K562 (cell line): ENCODE results near the gene AHNAK. TPM values are rescaled to one million over a fixed set of nuclear protein-coding genes. Genes with fewer than 3 reads are reported as not detected.
A peak's percentile ranks its signal among the peaks of the same experiment; 100 is the strongest.

Source experiments
- CBX2 ChIP-seq: fragments of 200-600 bp; sonication (generic); IDR thresholded peaks from one replicate; pipeline ENCODE4 v1.6.1; 2012; ENCODE audit warnings: mild to moderate bottlenecking, low read length, inconsistent platforms; ENCODE audit not compliant: insufficient read depth, poor library complexity, severe bottlenecking
- ETV6 ChIP-seq, 3 experiments: fragments of 150-350 bp in 1 of 3; sonication (generic) in 1 of 3; formaldehyde crosslinking in 1 of 3; IDR thresholded peaks; 2 replicates each; pipeline versions ENCODE4 v1.6.1 to v1.8.0; 2014 to 2022; ENCODE audit warnings: borderline replicate concordance in 2 of 3, low read depth in 2 of 3, antibody characterized with exemption in 1 of 3, low read length in 1 of 3, mild to moderate bottlenecking in 1 of 3, missing genetic modification reagents in 1 of 3
- HDAC3 ChIP-seq: fragments of 450-650 bp; IDR thresholded peaks from 2 replicates; pipeline ENCODE4 v1.6.1; 2018; ENCODE audit warnings: borderline replicate concordance, mild to moderate bottlenecking, moderate library complexity; ENCODE audit not compliant: partially characterized antibody
- KLF6 ChIP-seq: fragments of 250-450 bp; sonication (Bioruptor Pico); IDR thresholded peaks from 2 replicates; pipeline ENCODE4 v1.4.0; 2020; ENCODE audit warnings: mild to moderate bottlenecking, moderate library complexity, borderline replicate concordance
- MCM2 ChIP-seq: fragments of 450-650 bp; IDR thresholded peaks from 2 replicates; pipeline ENCODE4 v1.6.1; 2017; ENCODE audit warnings: low read depth, mild to moderate bottlenecking
- NR2C1 ChIP-seq, 2 experiments: fragments of 450-650 bp; IDR thresholded peaks; 2 replicates each; pipeline ENCODE4 v1.6.1; 2017; ENCODE audit warnings: mild to moderate bottlenecking in 2 of 2, antibody characterized with exemption in 1 of 2, inconsistent platforms in 1 of 2, missing compliant biosample characterization in 1 of 2, missing genetic modification characterization in 1 of 2
- NR2C2 ChIP-seq, 2 experiments: fragments of 200-800 bp in 1 of 2; sonication (Bioruptor generic) in 1 of 2; sonication (generic) in 1 of 2; formaldehyde crosslinking in 1 of 2; IDR thresholded peaks; 2 replicates each; pipeline versions ENCODE4 v1.6.1 to v1.8.0; 2016 to 2022; ENCODE audit warnings: mild to moderate bottlenecking in 1 of 2, missing compliant biosample characterization in 1 of 2, missing genetic modification characterization in 1 of 2, missing genetic modification reagents in 1 of 2
- POLR2AphosphoS2 ChIP-seq: IDR thresholded peaks from 2 replicates; pipeline ENCODE4 v1.6.1; 2012; ENCODE audit warnings: low read length, improper control_type of control experiment
- SAFB ChIP-seq: fragments of 200-400 bp; formaldehyde crosslinking; IDR thresholded peaks from 2 replicates; pipeline ENCODE4 v1.6.1; 2017; ENCODE audit warnings: low read depth, low read length, borderline replicate concordance
- SAFB2 ChIP-seq: fragments of 200-400 bp; formaldehyde crosslinking; IDR thresholded peaks from 2 replicates; pipeline ENCODE4 v1.6.1; 2018; ENCODE audit warnings: borderline replicate concordance, low read length, low read depth, moderate library complexity; ENCODE audit not compliant: severe bottlenecking
- SAP30 ChIP-seq: fragments of 200-600 bp; sonication (generic); IDR thresholded peaks from 2 replicates; pipeline ENCODE4 v1.6.1; 2012; ENCODE audit warnings: borderline replicate concordance, low read depth, mild to moderate bottlenecking, moderate library complexity, low read length, control low read depth, inconsistent platforms; ENCODE audit not compliant: insufficient read depth, poor library complexity, severe bottlenecking
- SMARCA4 ChIP-seq: fragments of 450-650 bp; IDR thresholded peaks from 2 replicates; pipeline ENCODE4 v1.6.1; 2016
- SMARCA5 ChIP-seq: fragments of 450-650 bp; IDR thresholded peaks from 2 replicates; pipeline ENCODE4 v1.6.1; 2016
- SMARCC2 ChIP-seq: fragments of 450-650 bp; IDR thresholded peaks from 2 replicates; pipeline ENCODE4 v1.6.1; 2017; ENCODE audit warnings: antibody characterized with exemption, moderate library complexity, mild to moderate bottlenecking, low read depth
- SMARCE1 ChIP-seq: fragments of 450-650 bp; IDR thresholded peaks from 2 replicates; pipeline ENCODE4 v1.7.1; 2016; ENCODE audit warnings: mild to moderate bottlenecking
- TOE1 ChIP-seq, 2 experiments: fragments of 450-650 bp in 1 of 2; sonication (generic) in 1 of 2; formaldehyde crosslinking in 1 of 2; IDR thresholded peaks; 2 replicates each; pipeline versions ENCODE4 v1.7.1 to v1.8.0; 2016 to 2022; ENCODE audit warnings: borderline replicate concordance in 2 of 2, mild to moderate bottlenecking in 2 of 2, antibody characterized with exemption in 1 of 2, inconsistent platforms in 1 of 2, low read depth in 1 of 2, missing genetic modification reagents in 1 of 2, moderate library complexity in 1 of 2
- TRIM25 ChIP-seq: fragments of 450-650 bp; IDR thresholded peaks from 2 replicates; pipeline ENCODE4 v1.7.0; 2016; ENCODE audit warnings: borderline replicate concordance
- USF1 ChIP-seq: sonication (generic); formaldehyde crosslinking; IDR thresholded peaks from 2 replicates; pipeline ENCODE4 v1.9.0; 2022; ENCODE audit warnings: mild to moderate bottlenecking, missing genetic modification reagents
- XRCC4 ChIP-seq: IDR thresholded peaks from one replicate; pipeline ENCODE4 v1.6.1; 2011; ENCODE audit not compliant: insufficient read depth, insufficient read length; ENCODE audit errors: extremely low read depth
- ZBTB26 ChIP-seq: fragments of 450-650 bp; formaldehyde crosslinking; IDR thresholded peaks from 2 replicates; pipeline ENCODE4 v1.4.0; 2022; ENCODE audit warnings: missing genetic modification characterization
- ZNF184 ChIP-seq: sonication (generic); formaldehyde crosslinking; IDR thresholded peaks from 2 replicates; pipeline ENCODE4 v1.5.0; 2020; ENCODE audit warnings: missing genetic modification reagents
- polyA plus RNA-seq, 8 experiments: library from polyadenylated mRNA; depleted of rRNA in 4 of 8; stranded (reverse) in 5 of 8; unstranded in 3 of 8; fragments of >200 nt; fragmentation: Nextera tagmentation in 2 of 8; fragmentation: Illumina TruSeq in 1 of 8; extraction: Ambion mirVana in 2 of 8; extraction: Trizol in 1 of 8; gene quantifications; 2 replicates each; pipeline versions ENCODE4 v1.2.1 to v1.2.3, GENCODE V29; 2011 to 2014; ENCODE audit warnings: inconsistent platforms in 1 of 8, missing spikeins in 1 of 8
- total RNA-seq, 7 experiments: library from RNA; depleted of rRNA in 6 of 7; stranded (reverse); fragments of >200 nt in 6 of 7; fragmentation: Illumina TruSeq in 2 of 7; extraction: Trizol in 2 of 7; gene quantifications; 2 replicates each; pipeline versions ENCODE4 v1.2.1 to v1.2.3, GENCODE V29; 2011 to 2021; ENCODE audit warnings: low replicate concordance in 1 of 7

Gene AHNAK
- total and polyA plus RNA-seq, 9 of the 15 experiments (the other 6 are each of a cell fraction or from before 2014, with no cell fraction given): 1.5 to 89.7 (median 45.0) TPM

- TF ChIP-seq SAP30 (peak; percentile 48), SMARCC2 (0 out of 2 replicates have a peak, but pooled peaks have one; percentile 22), NR2C2 (CRISPR knock-in tag; IDR thresholded peaks at IDR 0.05) (0 out of 2 replicates have a peak, but pooled peaks have one; percentile 30), NR2C2 (tag; IDR thresholded peaks at IDR 0.05) (peak; percentile 67), ZNF184 (CRISPR knock-in tag) (no peak), POLR2AphosphoS2 (peak; percentile 33; the same call in 1 of the 2 replicates), TRIM25 (no peak), SAFB2 (no peak), XRCC4 (no peak), NR2C1 (IDR thresholded peaks at IDR 0.05) (peak; percentile 43; the same call in 1 of the 2 replicates), NR2C1 (tag; IDR thresholded peaks at IDR 0.05) (no peak), USF1 (no peak), MCM2 (no peak), TOE1 (IDR thresholded peaks at IDR 0.05; ENCODE audit: borderline replicate concordance) (peak; percentile 40; the same call in 1 of the 2 replicates), TOE1 (CRISPR knock-in tag; IDR thresholded peaks at IDR 0.05; ENCODE audit: borderline replicate concordance, low read depth) (no peak), SMARCA5 (no peak), SMARCE1 (0 out of 2 replicates have a peak, but pooled peaks have one; percentile 6), SMARCA4 (peak; percentile 21; the same call in 1 of the 2 replicates), CBX2 (no peak), KLF6 (no peak), SAFB (no peak), HDAC3 (no peak), ZBTB26 (no peak), ETV6 (IDR thresholded peaks at IDR 0.05; ENCODE audit: borderline replicate concordance in 1 of 2, low read depth in 2 of 2, low read length in 1 of 2) (no peak), ETV6 (CRISPR knock-in tag; IDR thresholded peaks at IDR 0.05; ENCODE audit: borderline replicate concordance) (no peak)
Measured at GRCh38 chr11:62574363-62575071, 27.9 kb upstream of the AHNAK start (continued).
